NB4 (cell line): ENCODE results near the gene TMLHE.
"Not testable (repeated sequence)": the region's sequence is repeated elsewhere in the genome, so short reads cannot be mapped to it uniquely, and the experiment has no call there.

Experiments used
- CTCF ChIP-seq: IDR thresholded peaks from one replicate; pipeline ENCODE4 v1.5.1; 2012; ENCODE audit warnings: low read depth, low read length
- MAX ChIP-seq: IDR thresholded peaks from 2 replicates; pipeline ENCODE4 v1.6.1; 2011; ENCODE audit warnings: low read depth, low read length
- POLR2A ChIP-seq: IDR thresholded peaks from 2 replicates; pipeline ENCODE4 v1.6.1; 2011; ENCODE audit warnings: mild to moderate bottlenecking; ENCODE audit not compliant: insufficient read length; ENCODE audit errors: extremely low read depth

GRCh38 chrX:155527023-155527422 lies 85.7 kb downstream of the TMLHE start:
- not testable (repeated sequence) for TF ChIP-seq CTCF, POLR2A, MAX
